ENCODE measurements around the gene AKAP13.

AKAP13 gene

GRCh38 chr15:85550283-85550682, 169.9 kb downstream of the AKAP13 start:
- Histone ChIP-seq H3K36me3 (ENCODE audit: control insufficient read depth, insufficient read depth, low read length) (no peaks in the 10 kb centered on the region), H3K4me1 (no peaks in the 10 kb centered on the region), H3K27me3 (ENCODE audit: control insufficient read depth, insufficient read depth, low read length) (no peaks in the 10 kb centered on the region), H3K9ac (no peak overlapping the region), H3K4me3 (ENCODE audit: low read depth, low read length) (no peak overlapping the region), H2AFZ (no peak overlapping the region), H3K4me2 (ENCODE audit: low read length) (no peak overlapping the region), H3K9me3 (ENCODE audit: control insufficient read depth, low read length) (no peaks in the 10 kb centered on the region), H3K79me2 (no peaks in the 10 kb centered on the region), H3K27ac (no peak overlapping the region)
- no peak for TF ChIP-seq CTCF (IDR thresholded peaks at IDR 0.05)

- Histone ChIP-seq H3K9me3 (ENCODE audit: control insufficient read depth, low read length) (no peaks in the 10 kb centered on the region), H3K4me2 (ENCODE audit: low read length) (no peak overlapping the region), H3K9ac (no peak overlapping the region), H3K27me3 (ENCODE audit: control insufficient read depth, insufficient read depth, low read length) (no peaks in the 10 kb centered on the region), H3K4me3 (ENCODE audit: low read depth, low read length) (no peak overlapping the region), H2AFZ (no peak overlapping the region), H3K79me2 (no peaks in the 10 kb centered on the region), H3K36me3 (ENCODE audit: control insufficient read depth, insufficient read depth, low read length) (no peaks in the 10 kb centered on the region), H3K27ac (no peak overlapping the region), H3K4me1 (no peaks in the 10 kb centered on the region)
- TF ChIP-seq CTCF (IDR thresholded peaks at IDR 0.05) = no peak
Measured at GRCh38 chr15:85551221-85551832, 170.9 kb downstream of the AKAP13 start.

GRCh38 chr15:85554852-85555521, 174.6 kb downstream of the AKAP13 start:
- no peaks in the 10 kb centered on the region for H3K79me2 ChIP-seq
- no peak for TF ChIP-seq CTCF (IDR thresholded peaks at IDR 0.05)
- no peak overlapping the region for H3K9ac ChIP-seq
- no peak overlapping the region for H3K27ac ChIP-seq
- H3K27me3 ChIP-seq (ENCODE audit: control insufficient read depth, insufficient read depth, low read length) = no peaks in the 10 kb centered on the region
- no peak overlapping the region for H2AFZ ChIP-seq
- H3K4me3 ChIP-seq (ENCODE audit: low read depth, low read length) = no peak overlapping the region
- no peak overlapping the region for H3K4me2 ChIP-seq (ENCODE audit: low read length)
- H3K9me3 ChIP-seq (ENCODE audit: control insufficient read depth, low read length) = no peaks in the 10 kb centered on the region
- H3K4me1 ChIP-seq = no peaks in the 10 kb centered on the region
- H3K36me3 ChIP-seq (ENCODE audit: control insufficient read depth, insufficient read depth, low read length) = no peaks in the 10 kb centered on the region

GRCh38 chr15:85555875-85556617, 175.6 kb downstream of the AKAP13 start:
- H3K4me3 ChIP-seq (ENCODE audit: low read depth, low read length) = no peak overlapping the region
- no peak overlapping the region for H2AFZ ChIP-seq
- no peaks in the 10 kb centered on the region for H3K79me2 ChIP-seq
- no peak overlapping the region for H3K9ac ChIP-seq
- H3K27me3 ChIP-seq (ENCODE audit: control insufficient read depth, insufficient read depth, low read length) = no peaks in the 10 kb centered on the region
- TF ChIP-seq CTCF (IDR thresholded peaks at IDR 0.05) = no peak
- no peak overlapping the region for H3K4me2 ChIP-seq (ENCODE audit: low read length)
- H3K4me1 ChIP-seq = no peaks in the 10 kb centered on the region
- no peaks in the 10 kb centered on the region for H3K9me3 ChIP-seq (ENCODE audit: control insufficient read depth, low read length)
- no peak overlapping the region for H3K27ac ChIP-seq
- H3K36me3 ChIP-seq (ENCODE audit: control insufficient read depth, insufficient read depth, low read length) = no peaks in the 10 kb centered on the region

Measured in parathyroid adenoma (tissue), 2 donors.